Uterus (tissue), 2 donors: Measurements from ENCODE around the gene ZNF747.

ENCODE experiments used
- POLR2A ChIP-seq, 2 donors: fragments of 450-650 bp; IDR thresholded peaks; one replicate each; pipeline ENCODE4 v1.6.1; 2016; ENCODE audit warnings: antibody characterized with exemption in 2 of 2, mild to moderate bottlenecking in 1 of 2, moderate library complexity in 1 of 2
- TF ChIP-seq, protein P1 (sequence below), 4 experiments: fragments of 200-600 bp in 2 of 4; fragments of 450-650 bp in 2 of 4; sonication (generic) in 2 of 4; IDR thresholded peaks; one replicate each; pipeline ENCODE4 v1.5.1; 2016 to 2019; ENCODE audit warnings: antibody characterized with exemption in 4 of 4, mild to moderate bottlenecking in 2 of 4, moderate library complexity in 1 of 4

DNA sequence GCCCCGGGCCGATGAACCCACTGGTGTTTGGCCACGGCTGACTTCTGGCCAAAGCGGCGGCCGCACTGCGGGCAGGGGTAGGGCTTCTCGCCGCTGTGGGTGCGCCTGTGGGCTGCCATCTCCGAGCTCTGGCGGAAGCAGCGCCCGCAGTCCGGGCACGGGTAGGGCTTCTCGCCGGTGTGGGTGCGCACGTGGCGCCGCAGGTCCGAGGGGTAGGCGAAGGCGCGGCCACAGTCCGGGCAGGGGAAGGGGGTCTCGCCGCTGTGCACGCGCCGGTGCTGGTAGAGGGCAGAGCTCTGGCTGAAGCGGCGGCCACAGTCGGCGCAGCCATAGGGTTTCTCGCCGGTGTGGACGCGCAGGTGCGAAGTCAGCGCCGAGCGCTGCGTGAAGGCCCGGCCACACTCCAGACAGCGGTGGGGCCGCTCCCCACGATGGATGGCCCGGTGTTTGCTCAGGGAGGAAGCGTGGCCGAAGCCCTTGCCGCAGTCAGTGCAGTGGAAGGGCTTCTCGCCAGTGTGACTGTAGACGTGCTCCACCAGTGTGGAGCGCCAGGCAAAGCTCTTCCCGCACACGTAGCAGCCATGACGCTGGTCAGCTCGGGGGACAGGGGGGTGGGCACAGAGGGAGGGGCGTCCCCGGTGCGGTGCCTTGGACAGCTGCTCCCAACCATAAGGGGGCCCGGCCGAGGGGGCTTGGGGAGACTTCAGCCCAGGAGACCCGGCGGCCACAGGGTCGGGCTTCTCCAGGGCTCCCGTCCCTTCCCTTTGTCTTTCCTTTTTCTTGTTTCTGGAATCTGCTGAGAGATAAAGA, 20.9 kb upstream of the ZNF747 start:
- TF ChIP-seq, protein P1, sequence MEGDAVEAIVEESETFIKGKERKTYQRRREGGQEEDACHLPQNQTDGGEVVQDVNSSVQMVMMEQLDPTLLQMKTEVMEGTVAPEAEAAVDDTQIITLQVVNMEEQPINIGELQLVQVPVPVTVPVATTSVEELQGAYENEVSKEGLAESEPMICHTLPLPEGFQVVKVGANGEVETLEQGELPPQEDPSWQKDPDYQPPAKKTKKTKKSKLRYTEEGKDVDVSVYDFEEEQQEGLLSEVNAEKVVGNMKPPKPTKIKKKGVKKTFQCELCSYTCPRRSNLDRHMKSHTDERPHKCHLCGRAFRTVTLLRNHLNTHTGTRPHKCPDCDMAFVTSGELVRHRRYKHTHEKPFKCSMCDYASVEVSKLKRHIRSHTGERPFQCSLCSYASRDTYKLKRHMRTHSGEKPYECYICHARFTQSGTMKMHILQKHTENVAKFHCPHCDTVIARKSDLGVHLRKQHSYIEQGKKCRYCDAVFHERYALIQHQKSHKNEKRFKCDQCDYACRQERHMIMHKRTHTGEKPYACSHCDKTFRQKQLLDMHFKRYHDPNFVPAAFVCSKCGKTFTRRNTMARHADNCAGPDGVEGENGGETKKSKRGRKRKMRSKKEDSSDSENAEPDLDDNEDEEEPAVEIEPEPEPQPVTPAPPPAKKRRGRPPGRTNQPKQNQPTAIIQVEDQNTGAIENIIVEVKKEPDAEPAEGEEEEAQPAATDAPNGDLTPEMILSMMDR (IDR thresholded peaks at IDR 0.05), result no peak
- TF ChIP-seq POLR2A (IDR thresholded peaks at IDR 0.05), result no peak
